ENCODE results near the gene PLEKHM1.

The PLEKHM1 gene

GRCh38 chr17:45408611-45409421 lies 81.7 kb downstream of the PLEKHM1 start:
- peak overlapping the region; percentile 76 for H3K4me3 ChIP-seq (ENCODE audit: low read depth, low read length)
- TF ChIP-seq, protein P1, sequence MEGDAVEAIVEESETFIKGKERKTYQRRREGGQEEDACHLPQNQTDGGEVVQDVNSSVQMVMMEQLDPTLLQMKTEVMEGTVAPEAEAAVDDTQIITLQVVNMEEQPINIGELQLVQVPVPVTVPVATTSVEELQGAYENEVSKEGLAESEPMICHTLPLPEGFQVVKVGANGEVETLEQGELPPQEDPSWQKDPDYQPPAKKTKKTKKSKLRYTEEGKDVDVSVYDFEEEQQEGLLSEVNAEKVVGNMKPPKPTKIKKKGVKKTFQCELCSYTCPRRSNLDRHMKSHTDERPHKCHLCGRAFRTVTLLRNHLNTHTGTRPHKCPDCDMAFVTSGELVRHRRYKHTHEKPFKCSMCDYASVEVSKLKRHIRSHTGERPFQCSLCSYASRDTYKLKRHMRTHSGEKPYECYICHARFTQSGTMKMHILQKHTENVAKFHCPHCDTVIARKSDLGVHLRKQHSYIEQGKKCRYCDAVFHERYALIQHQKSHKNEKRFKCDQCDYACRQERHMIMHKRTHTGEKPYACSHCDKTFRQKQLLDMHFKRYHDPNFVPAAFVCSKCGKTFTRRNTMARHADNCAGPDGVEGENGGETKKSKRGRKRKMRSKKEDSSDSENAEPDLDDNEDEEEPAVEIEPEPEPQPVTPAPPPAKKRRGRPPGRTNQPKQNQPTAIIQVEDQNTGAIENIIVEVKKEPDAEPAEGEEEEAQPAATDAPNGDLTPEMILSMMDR (IDR thresholded peaks at IDR 0.05; ENCODE audit: low read depth, low read length, missing control alignments): peak; percentile 3
- DNase-seq (ENCODE audit: low read depth): no peak

GRCh38 chr17:45406107-45406506 lies 84.4 kb downstream of the PLEKHM1 start:
- TF ChIP-seq, protein P1 (IDR thresholded peaks at IDR 0.05; ENCODE audit: low read depth, low read length, missing control alignments): no peak
- H3K4me3 ChIP-seq (ENCODE audit: low read depth, low read length): no peak overlapping the region
- no peak for DNase-seq (ENCODE audit: low read depth)

DNA sequence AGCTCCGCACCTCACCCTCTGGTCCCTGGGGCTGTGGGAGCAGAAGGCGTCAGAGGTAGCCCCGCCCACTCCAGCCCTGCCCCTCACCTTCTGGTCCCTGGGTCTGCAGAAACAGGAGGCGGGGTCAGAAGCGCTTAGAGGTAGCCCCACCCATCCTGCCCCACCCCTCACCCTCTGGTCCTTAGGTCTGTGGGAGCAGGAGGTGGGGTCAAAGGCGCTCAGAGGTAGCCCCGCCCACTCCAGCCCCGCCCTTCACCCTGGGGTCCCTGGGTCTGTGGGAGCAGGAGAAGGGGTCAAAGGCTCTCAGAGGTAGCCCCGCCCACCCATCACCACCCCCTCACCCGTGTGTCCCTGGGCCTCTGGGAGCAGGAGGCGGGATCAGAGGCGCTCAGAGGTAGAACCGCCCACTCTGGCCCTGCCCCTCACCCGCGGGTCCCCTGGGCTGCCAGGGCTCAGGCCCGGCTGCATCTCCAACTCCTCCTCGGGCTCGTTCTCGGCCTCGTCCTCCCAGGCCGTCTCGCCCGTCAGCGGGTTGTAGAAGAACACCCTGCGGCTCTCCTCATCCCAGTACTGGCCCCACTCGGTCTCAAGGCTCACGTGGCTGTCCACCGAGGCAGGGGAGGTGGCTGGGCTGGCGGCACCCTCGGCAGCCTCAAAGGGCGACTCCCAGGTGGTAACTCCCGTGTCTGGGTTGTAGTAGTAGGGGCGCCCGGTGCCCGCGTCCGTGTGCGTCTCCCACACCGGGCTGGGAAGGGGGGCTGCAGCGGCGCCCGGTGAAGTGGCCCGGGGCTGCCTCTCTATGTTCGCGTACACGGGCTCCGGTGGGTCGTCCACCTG lies 85.1 kb downstream of the PLEKHM1 start:
- TF ChIP-seq, protein P1 (IDR thresholded peaks at IDR 0.05; ENCODE audit: low read depth, low read length, missing control alignments): no peak
- no peak overlapping the region for H3K4me3 ChIP-seq (ENCODE audit: low read depth, low read length)

DNA sequence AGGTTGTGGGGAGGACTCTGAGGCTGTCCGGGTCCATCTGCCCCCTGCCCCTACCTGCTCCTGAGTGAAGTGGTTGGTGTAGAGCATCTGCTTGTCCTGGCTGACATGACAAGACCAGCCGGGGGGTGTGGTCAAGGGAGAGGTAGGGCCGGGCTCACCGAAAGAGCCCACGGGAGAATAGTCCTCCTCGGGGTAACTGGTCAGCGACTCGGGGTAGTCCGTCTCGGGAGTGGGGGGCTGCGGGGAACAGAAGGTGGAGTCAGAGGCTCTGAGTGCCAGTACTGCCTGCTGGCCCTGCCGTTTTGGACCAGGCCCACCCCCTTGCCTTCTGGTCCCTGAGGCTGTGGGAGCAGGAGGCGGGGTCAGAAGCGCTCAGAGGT lies 85.7 kb downstream of the PLEKHM1 start:
- TF ChIP-seq, protein P1 (IDR thresholded peaks at IDR 0.05; ENCODE audit: low read depth, low read length, missing control alignments): no peak
- H3K4me3 ChIP-seq (ENCODE audit: low read depth, low read length): no peak overlapping the region
- no peak for DNase-seq (ENCODE audit: low read depth)

More for the DNA sequence above, 85.1 kb downstream of the PLEKHM1 start:
- no peak for DNase-seq (ENCODE audit: low read depth)

GRCh38 chr17:45403906-45404490 lies 86.5 kb downstream of the PLEKHM1 start:
- no peak overlapping the region for H3K4me3 ChIP-seq (ENCODE audit: low read depth, low read length)
- TF ChIP-seq, protein P1 (IDR thresholded peaks at IDR 0.05; ENCODE audit: low read depth, low read length, missing control alignments): no peak
- DNase-seq (ENCODE audit: low read depth): no peak

GRCh38 chr17:45402916-45403315 lies 87.6 kb downstream of the PLEKHM1 start:
- TF ChIP-seq, protein P1 (IDR thresholded peaks at IDR 0.05; ENCODE audit: low read depth, low read length, missing control alignments): no peak
- DNase-seq (ENCODE audit: low read depth): no peak
- no peak overlapping the region for H3K4me3 ChIP-seq (ENCODE audit: low read depth, low read length)
